Activated naive CD4-positive, alpha-beta T cell treated with anti-CD3 and anti-CD28 coated beads for 36 hours (primary cell): Measurements from ENCODE around the gene RFXANK. TPM values are rescaled to one million over a fixed set of nuclear protein-coding genes. Genes with fewer than 3 reads are reported as not detected.
A peak's percentile ranks its signal among the peaks of the same experiment; 100 is the strongest.
"Not testable (repeated sequence)": the region's sequence is repeated elsewhere in the genome, so short reads cannot be mapped to it uniquely, and the experiment has no call there.

ENCODE experiments used
- CTCF ChIA-PET: fragments of 350-600 bp; sonication (Branson Sonifier 250); formaldehyde crosslinking; loops from one replicate; lab custom pipeline; 2021; ENCODE audit warnings: antibody characterized with exemption; lab: Charles Lee
- DNase-seq: peaks from one replicate; pipeline ENCODE4 v3.0.0-alpha.2; 2020
- H3K27ac Mint-ChIP-seq: one replicate; pipeline ENCODE4 v1.8.0; 2021; ENCODE audit warnings: mild to moderate bottlenecking, mixed read lengths
- H3K27me3 Mint-ChIP-seq: one replicate; pipeline ENCODE4 v1.8.0; 2021; ENCODE audit warnings: low read depth, mixed read lengths
- H3K36me3 Mint-ChIP-seq: one replicate; pipeline ENCODE4 v1.8.0; 2021; ENCODE audit warnings: low read depth, mixed read lengths
- H3K4me1 Mint-ChIP-seq: one replicate; pipeline ENCODE4 v1.8.0; 2021; ENCODE audit warnings: low read depth, mixed read lengths
- H3K4me3 Mint-ChIP-seq: one replicate; pipeline ENCODE4 v1.8.0; 2021; ENCODE audit warnings: mild to moderate bottlenecking, moderate library complexity, mixed read lengths
- H3K9me3 Mint-ChIP-seq: one replicate; pipeline ENCODE4 v1.8.0; 2021; ENCODE audit warnings: mixed read lengths
- intact Hi-C: fragments of 100-400 bp; cut with micrococcal nuclease; formaldehyde crosslinking; loops from one replicate; pipeline ENCODE4 v1.15.1; 2023
- total RNA-seq, 2 experiments: library from RNA; stranded (reverse); gene quantifications; one replicate each; pipeline ENCODE4 v1.2.3, GENCODE V29; 2021

RFXANK gene
- total RNA-seq, 2 experiments from 2014 or later = 48.4 to 49.3 TPM

DNA sequence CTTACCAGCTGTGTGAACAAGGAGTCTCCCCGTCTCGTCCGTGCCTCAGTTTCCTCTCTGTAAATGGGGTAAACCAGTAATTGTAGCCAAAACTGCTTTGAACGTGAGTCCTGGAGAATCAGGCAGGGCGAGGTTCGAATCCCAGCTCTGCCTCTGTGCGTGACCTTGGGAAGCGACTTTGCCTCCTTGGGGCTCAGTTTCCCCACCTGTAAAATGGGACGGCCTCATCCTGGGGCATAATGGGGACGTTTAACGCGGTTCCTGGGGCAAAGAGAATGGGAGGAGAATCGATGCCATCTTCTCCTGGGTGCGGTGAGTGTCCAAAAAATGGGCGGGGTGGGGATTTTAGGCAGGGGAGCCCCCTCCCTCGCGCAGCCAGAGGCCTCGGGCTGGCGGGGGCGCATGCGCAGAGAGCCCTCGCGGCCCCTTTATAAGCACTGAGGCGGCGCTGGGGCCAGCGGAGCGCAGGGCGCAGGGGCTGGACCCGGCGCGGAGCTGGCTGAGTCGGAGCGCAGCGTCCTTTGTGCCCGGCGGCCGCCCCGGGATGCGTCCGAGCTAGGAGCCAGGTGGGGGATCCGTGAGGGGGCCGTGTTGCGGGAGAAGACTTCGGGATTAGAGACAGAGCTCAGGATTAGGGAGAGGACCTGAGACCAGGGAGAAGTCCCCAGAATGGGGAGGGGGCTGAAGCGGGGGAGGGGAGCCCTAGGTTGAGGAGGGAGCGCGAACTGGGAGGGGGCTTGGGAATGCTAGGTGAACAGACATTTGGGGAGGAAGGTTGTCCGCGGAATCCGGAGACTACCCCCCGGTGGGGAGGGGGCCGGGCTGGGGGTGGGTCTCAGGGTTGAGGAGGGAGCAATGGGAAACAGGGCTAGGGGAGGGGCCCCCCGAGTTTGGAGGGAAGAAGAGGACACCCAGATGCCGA is 19.7 kb downstream of the RFXANK start, which contains the start of gene NCAN:
TSS of gene NCAN (plus strand) at position 460 of the 922 bp plus-strand sequence. CDS start 4,996 bp downstream, outside the sequence.
- peaks cover 36% of the 10 kb centered on the region for H3K27me3 Mint-ChIP-seq
- H3K36me3 Mint-ChIP-seq = no peaks in the 10 kb centered on the region
- CTCF ChIA-PET = no interaction called here
- intact Hi-C loops = no loop called here
- H3K27ac Mint-ChIP-seq = no peak within 1 kb of the TSS
- DNase-seq = no peak
- H3K4me3 Mint-ChIP-seq = no peak within 1 kb of the TSS
- no peaks in the 10 kb centered on the region for H3K9me3 Mint-ChIP-seq
- H3K4me1 Mint-ChIP-seq = peaks cover 14% of the 10 kb centered on the region

DNA sequence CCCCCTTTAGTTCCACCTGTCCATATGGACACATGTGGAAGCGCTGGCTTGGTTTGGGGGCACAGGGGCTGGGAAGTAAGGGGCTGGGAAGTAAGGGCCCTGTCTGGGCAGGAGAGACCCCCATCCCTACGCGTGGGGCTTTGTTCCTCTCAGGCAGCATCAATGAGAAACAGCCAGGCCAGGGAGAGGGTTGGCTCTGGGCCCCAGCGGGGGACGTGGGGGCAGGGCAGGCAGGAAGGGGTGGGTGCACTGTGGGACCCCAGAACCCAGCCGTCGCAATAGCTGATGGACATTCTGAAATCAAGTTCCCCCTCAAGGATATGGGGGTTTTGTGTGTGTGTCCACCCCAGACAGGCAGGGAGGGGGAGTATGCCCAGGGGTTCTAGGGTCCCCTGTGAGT is 20.9 kb downstream of the RFXANK start:
- CTCF ChIA-PET = no interaction called here
- H3K27ac Mint-ChIP-seq = no peak overlapping the region
- DNase-seq = no peak

DNA sequence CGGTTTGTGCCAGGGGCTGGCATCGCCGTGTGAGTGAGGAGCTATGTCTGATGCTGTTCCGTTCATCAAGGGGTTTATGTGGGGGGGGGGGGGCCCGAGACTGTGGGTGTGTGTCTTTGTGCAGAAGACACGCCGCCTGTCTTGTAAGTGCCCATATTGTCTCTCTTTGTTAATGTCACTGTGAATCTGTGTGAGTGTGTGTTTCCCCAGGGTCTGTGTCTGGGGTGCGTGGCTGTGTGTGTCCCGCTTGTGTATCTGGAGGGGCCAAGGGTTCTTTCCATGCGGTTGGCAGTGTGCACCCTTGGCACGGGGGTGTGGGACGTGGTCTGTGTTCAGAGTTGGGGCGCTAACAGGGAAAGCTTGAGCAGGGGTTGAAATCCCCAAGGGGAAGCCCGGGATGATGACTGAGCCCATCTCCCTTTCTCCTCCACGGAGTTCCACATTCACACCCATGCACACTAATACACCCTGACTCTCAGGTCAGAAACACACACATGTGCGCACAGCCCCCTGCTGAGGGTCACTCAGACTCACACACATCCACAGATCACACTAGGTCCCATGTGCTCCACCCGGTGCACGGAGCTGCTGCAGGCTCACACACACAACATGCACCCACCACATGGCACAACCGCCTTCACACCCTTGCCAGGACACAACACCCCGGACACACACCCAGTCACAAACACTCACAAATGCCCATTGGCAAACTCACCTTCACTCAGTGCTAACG is 21.5 kb downstream of the RFXANK start:
- intact Hi-C loops = no loop called here
- Mint-ChIP-seq H3K4me3 (no peak overlapping the region), H3K27ac (no peak overlapping the region), H3K9me3 (no peaks in the 10 kb centered on the region), H3K4me1 (peaks cover 2% of the 10 kb centered on the region), H3K36me3 (no peaks in the 10 kb centered on the region), H3K27me3 (peaks cover 41% of the 10 kb centered on the region)
- DNase-seq = no peak
- CTCF ChIA-PET = interaction anchor here (0.7 kb wide), 1 partner anchor 20 kb away, joined by 3 read pairs; no protein-coding TSS in a partner anchor

More for the DNA sequence above, 20.9 kb downstream of the RFXANK start:
- Mint-ChIP-seq H3K9me3 (no peaks in the 10 kb centered on the region), H3K36me3 (no peaks in the 10 kb centered on the region), H3K4me1 (peaks cover 2% of the 10 kb centered on the region), H3K4me3 (no peak overlapping the region), H3K27me3 (peaks cover 41% of the 10 kb centered on the region)
- intact Hi-C loops = no loop called here

DNA sequence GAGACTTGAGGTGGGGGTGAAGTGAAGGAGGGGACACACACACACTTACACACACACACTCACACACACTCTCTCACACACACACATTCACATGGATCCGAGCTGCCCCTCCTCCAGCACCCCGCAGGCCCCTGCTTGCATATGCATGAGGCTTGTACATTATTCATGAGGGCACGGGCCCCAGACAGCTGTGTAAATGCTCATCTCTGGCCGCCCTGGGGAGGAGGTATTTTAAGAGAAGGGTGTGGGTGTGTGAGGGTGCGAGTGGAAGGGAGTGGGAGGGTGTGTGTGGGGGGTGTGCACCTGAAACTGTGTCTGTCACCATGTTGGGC is 22.1 kb downstream of the RFXANK start:
- CTCF ChIA-PET = interaction anchor here (0.7 kb wide), 1 partner anchor 20 kb away, joined by 3 read pairs; no protein-coding TSS in a partner anchor
- peaks cover 41% of the 10 kb centered on the region for H3K27me3 Mint-ChIP-seq
- no peak for DNase-seq
- H3K36me3 Mint-ChIP-seq = no peaks in the 10 kb centered on the region
- intact Hi-C loops = no loop called here
- H3K4me3 Mint-ChIP-seq = no peak overlapping the region
- H3K27ac Mint-ChIP-seq = no peak overlapping the region
- H3K9me3 Mint-ChIP-seq = no peaks in the 10 kb centered on the region
- H3K4me1 Mint-ChIP-seq = peaks cover 2% of the 10 kb centered on the region

DNA sequence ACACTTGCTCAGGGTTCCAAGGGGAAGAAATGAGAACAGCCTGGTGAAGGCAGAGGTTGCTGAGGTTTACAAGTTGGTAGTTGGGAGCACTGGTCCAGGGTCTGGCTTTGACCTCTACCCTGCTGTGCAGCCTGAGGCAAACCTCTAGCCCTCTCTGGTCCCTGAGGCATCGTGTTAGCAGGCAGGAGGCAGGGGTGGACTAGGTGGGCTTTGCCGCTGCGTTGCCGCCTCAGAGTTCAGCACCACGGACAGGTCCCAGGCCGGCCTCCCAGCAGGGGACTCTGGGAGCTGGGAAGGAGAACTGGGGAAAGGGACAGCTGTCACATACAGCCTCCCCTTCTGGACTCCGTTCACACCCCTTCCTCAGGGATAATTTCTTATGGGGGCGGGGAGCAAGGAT is 22.8 kb downstream of the RFXANK start:
- peaks cover 41% of the 10 kb centered on the region for H3K27me3 Mint-ChIP-seq
- CTCF ChIA-PET = no interaction called here

DNA sequence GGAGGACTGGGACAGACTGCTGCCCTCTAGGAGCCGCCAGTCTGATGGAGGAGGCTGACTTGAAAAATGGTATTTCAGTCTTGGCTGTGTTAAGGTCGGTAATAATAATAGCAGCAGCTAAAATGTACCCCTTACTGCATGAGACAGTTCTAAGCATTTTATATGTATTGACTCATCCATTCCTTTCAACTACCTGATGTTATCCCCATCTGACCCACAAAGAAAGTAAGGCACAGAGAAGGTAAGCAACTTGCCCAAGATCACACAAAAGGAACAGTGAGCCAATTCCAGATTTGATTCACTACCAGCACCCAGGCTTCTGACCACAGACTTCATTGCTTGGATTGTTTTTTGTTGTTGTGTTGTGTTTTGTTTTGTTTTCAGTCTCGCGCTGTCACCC is 23.7 kb downstream of the RFXANK start:
- no peak overlapping the region for H3K27ac Mint-ChIP-seq
- no peaks in the 10 kb centered on the region for H3K36me3 Mint-ChIP-seq
- H3K27me3 Mint-ChIP-seq = peaks cover 41% of the 10 kb centered on the region
- H3K4me3 Mint-ChIP-seq = no peak overlapping the region
- intact Hi-C loops = no loop called here
- no peaks in the 10 kb centered on the region for H3K9me3 Mint-ChIP-seq
- CTCF ChIA-PET = no interaction called here
- no peak for DNase-seq
- H3K4me1 Mint-ChIP-seq = peaks cover 2% of the 10 kb centered on the region

More for the DNA sequence above, 22.8 kb downstream of the RFXANK start:
- H3K36me3 Mint-ChIP-seq = no peaks in the 10 kb centered on the region
- H3K4me1 Mint-ChIP-seq = peaks cover 2% of the 10 kb centered on the region
- intact Hi-C loops = no loop called here
- no peak overlapping the region for H3K4me3 Mint-ChIP-seq
- no peaks in the 10 kb centered on the region for H3K9me3 Mint-ChIP-seq
- no peak overlapping the region for H3K27ac Mint-ChIP-seq
- DNase-seq = peak; percentile 54

DNA sequence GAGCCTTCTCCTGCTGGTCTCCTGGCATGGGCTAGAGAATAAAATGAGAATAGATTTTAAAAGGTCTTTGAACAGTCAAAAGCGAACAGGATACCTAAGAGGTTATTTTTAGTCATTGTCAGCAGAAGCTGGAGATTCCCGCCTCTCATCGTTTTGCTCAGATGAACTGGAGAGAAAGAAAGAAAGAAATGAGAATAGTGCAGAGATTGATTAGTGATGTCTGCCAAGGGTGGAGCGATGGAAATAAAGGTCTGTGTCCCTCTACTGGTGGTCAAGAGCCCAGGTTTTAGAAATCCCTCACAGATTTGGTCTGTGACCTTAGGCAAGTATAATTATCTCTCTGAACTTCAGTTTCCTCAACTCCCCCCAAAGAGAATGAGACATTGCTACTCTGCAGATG is 25.0 kb downstream of the RFXANK start:
- Mint-ChIP-seq H3K27ac (no peak overlapping the region), H3K27me3 (peaks cover 35% of the 10 kb centered on the region), H3K9me3 (no peaks in the 10 kb centered on the region), H3K36me3 (no peaks in the 10 kb centered on the region), H3K4me1 (peaks cover 2% of the 10 kb centered on the region), H3K4me3 (no peak overlapping the region)
- CTCF ChIA-PET = no interaction called here
- intact Hi-C loops = no loop called here
- DNase-seq = no peak

DNA sequence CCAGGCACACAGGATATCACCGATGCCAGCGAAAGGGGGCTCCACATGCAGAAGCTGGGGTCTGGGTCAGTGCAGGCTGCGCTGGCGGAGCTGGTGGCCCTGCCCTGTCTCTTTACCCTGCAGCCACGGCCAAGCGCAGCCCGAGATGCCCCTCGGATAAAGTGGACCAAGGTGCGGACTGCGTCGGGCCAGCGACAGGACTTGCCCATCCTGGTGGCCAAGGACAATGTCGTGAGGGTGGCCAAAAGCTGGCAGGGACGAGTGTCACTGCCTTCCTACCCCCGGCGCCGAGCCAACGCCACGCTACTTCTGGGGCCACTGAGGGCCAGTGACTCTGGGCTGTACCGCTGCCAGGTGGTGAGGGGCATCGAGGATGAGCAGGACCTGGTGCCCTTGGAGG is 26.9 kb downstream of the RFXANK start:
- no peak overlapping the region for H3K27ac Mint-ChIP-seq
- H3K9me3 Mint-ChIP-seq = no peaks in the 10 kb centered on the region
- CTCF ChIA-PET = no interaction called here
- no peak overlapping the region for H3K4me3 Mint-ChIP-seq
- H3K27me3 Mint-ChIP-seq = peaks cover 25% of the 10 kb centered on the region
- intact Hi-C loops = no loop called here
- DNase-seq = no peak
- no peaks in the 10 kb centered on the region for H3K36me3 Mint-ChIP-seq
- H3K4me1 Mint-ChIP-seq = peaks cover 2% of the 10 kb centered on the region

DNA sequence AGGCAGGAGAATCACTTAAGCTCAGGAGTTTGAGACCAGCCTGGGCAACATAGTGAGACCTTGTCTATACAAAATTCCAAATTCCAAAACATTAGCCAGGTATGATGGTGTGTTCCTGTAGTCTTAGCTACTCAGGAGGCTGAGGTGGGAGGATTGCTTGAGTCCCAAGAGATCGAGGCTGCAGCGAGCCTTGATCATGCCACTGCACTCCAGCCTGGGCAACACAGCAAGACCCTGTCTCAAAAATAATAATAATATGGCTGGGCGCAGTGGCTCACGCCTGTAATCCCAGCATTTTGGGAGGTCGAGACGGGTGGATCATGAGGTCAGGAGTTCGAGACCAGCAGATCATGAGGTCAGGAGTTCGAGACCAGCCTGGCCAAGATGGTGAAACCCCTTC is 28.9 kb downstream of the RFXANK start:
- H3K4me3 Mint-ChIP-seq, H3K36me3 Mint-ChIP-seq, H3K4me1 Mint-ChIP-seq, intact Hi-C loops, DNase-seq, H3K9me3 Mint-ChIP-seq, H3K27ac Mint-ChIP-seq: not testable (repeated sequence)
- CTCF ChIA-PET = interaction anchor here (0.6 kb wide), 2 partner anchors 17 to 143 kb away, joined by 3 read pairs; no protein-coding TSS in a partner anchor
- H3K27me3 Mint-ChIP-seq = peaks cover 13% of the 10 kb centered on the region

DNA sequence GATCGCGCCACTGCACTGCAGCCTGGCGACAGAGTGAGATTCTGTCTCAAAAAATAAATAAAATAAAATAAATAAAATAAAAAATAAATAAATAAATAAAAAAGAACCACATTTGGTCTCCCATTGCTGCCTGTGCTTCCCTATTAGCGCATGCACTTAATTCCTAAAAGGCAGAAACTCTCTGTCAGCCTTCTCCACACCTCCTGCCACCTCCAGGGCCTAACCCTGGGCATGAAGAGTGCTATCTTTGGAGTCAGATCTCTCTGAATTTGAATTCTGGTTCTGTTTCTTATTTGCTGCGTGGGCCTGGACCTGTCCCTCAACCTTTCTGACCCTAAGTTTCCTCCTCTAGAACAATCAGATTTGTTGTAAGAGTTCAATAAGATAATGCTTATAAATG is 31.0 kb downstream of the RFXANK start:
- CTCF ChIA-PET = interaction anchor here (1.0 kb wide), 1 partner anchor 35 kb away, joined by 3 read pairs; no protein-coding TSS in a partner anchor
- Mint-ChIP-seq H3K36me3 (no peaks in the 10 kb centered on the region), H3K4me1 (peaks cover 2% of the 10 kb centered on the region), H3K27me3 (peaks cover 5% of the 10 kb centered on the region), H3K9me3 (no peaks in the 10 kb centered on the region), H3K4me3 (no peak overlapping the region), H3K27ac (no peak overlapping the region)
- intact Hi-C loops = no loop called here
- no peak for DNase-seq

DNA sequence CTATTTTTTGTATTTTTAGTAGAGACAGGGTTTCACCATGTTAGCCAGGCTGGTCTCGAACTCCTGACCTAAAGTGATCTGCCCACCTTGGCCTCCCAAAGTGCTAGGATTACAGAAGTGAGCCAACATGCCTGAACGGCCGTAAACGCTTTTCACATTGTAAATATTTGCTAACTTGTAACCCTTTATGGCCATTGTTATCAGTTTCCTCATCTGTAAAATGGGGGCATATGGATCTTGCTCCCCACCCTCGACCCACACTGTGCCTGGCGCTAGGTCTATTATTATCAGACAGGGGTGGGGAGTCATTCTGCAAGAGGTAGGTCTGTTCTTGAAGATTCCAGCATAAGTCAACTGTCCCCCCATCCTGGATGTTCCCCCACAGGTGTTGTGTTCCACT is 31.6 kb downstream of the RFXANK start:
- no peak for DNase-seq
- Mint-ChIP-seq H3K9me3 (no peaks in the 10 kb centered on the region), H3K4me3 (no peak overlapping the region), H3K27me3 (peaks cover 8% of the 10 kb centered on the region), H3K4me1 (peaks cover 2% of the 10 kb centered on the region), H3K27ac (no peak overlapping the region), H3K36me3 (no peaks in the 10 kb centered on the region)
- intact Hi-C loops = no loop called here
- CTCF ChIA-PET = interaction anchor here (1.0 to 2.2 kb wide), 2 partner anchors 76 to 267 kb away, joined by 3 to 6 read pairs; no protein-coding TSS in a partner anchor

DNA sequence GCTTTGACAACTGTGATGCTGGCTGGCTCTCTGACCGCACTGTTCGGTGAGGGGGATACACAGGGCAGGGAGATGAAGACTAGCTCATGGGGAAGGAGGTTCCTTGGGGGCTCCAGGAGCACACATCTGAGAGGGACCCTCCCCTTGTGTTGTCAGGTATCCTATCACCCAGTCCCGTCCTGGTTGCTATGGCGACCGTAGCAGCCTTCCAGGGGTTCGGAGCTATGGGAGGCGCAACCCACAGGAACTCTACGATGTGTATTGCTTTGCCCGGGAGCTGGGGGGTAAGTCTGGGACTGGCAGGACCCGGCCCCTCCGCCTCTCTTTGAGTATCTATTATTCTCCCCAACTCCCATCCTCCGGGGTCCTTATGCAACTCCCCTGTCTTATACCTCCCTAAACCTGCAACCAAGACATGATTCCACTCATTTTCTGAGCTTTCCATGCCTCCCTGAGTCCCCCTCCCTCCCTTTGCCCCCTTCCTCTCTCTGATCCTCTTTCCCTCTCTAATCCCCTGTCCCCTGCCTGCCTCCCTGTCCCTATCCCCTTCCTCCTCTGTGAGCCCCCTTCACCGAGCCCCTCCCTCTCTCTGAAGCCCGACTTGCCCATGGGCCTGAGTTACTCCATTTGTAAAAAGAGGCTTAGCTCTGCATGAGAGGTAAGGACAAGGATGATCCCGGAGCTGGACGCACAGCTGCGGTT is 32.2 kb downstream of the RFXANK start:
- peak overlapping the region; percentile 29 for H3K4me3 Mint-ChIP-seq
- no peaks in the 10 kb centered on the region for H3K36me3 Mint-ChIP-seq
- DNase-seq = no peak
- intact Hi-C loops = no loop called here
- peaks cover 12% of the 10 kb centered on the region for H3K27me3 Mint-ChIP-seq
- H3K4me1 Mint-ChIP-seq = peaks cover 2% of the 10 kb centered on the region
- no peaks in the 10 kb centered on the region for H3K9me3 Mint-ChIP-seq
- CTCF ChIA-PET = interaction anchor here (0.5 to 2.2 kb wide), 9 partner anchors 10 to 771 kb away, joined by 3 to 8 read pairs (median 4); partner anchors contain the start of gene NR2C2AP
- H3K27ac Mint-ChIP-seq = no peak overlapping the region
